Heart left ventricle (tissue), 13 donors: ENCODE data around the gene MTUS2.

Experiments
- POLR2A ChIP-seq, 2 donors: fragments of 450-650 bp; IDR thresholded peaks; one replicate each; pipeline ENCODE4 v1.6.1; 2017; ENCODE audit warnings: antibody characterized with exemption in 2 of 2, mild to moderate bottlenecking in 2 of 2, moderate library complexity in 2 of 2
- TF ChIP-seq, protein P1 (sequence below), 12 donors: fragments of 200-600 bp; sonication (generic) in 4 of 12; IDR thresholded peaks; one replicate each; pipeline versions ENCODE4 v1.5.0 to v1.8.0; 2018 to 2022; ENCODE audit warnings: antibody characterized with exemption in 12 of 12, mild to moderate bottlenecking in 5 of 12
- donor health status: ischemic (EF 13 %, LVEDD 7.1; RV severe dilation, severe dysfunction).
- donor health status: DM: no; HTN: yes; CAD: no.
- donor health status: DM: no; HTN: no; CAD: no.
- donor health status: ischemic (EF 25% LVEDD 6.9; RV normal size, moderate dysfunction).
- donor health status: ischemic (EF 25% LVEDD 5.7; RV mildly dilated, moderate dysfunction).
- donor health status: ischemic (EF 35%, LVEDD 5.7; RV mildly dilated, moderate dysfunction).
- donor health status: nonischemic (EF 11% LVEDD 7.7; RV severe dilation, severe dysfunction).
- donor health status: DM: yes; HTN: yes; CAD: no.
- donor health status: PGD.
- donor health status: ischemic (EF 29% LVEDD 5.4; RV normal size, mild dysfunction).
- donor health status: nonischemic (EF 23%, LVEDD 6.1; RV moderate dilation, normal function).

- TF ChIP-seq, protein P1, sequence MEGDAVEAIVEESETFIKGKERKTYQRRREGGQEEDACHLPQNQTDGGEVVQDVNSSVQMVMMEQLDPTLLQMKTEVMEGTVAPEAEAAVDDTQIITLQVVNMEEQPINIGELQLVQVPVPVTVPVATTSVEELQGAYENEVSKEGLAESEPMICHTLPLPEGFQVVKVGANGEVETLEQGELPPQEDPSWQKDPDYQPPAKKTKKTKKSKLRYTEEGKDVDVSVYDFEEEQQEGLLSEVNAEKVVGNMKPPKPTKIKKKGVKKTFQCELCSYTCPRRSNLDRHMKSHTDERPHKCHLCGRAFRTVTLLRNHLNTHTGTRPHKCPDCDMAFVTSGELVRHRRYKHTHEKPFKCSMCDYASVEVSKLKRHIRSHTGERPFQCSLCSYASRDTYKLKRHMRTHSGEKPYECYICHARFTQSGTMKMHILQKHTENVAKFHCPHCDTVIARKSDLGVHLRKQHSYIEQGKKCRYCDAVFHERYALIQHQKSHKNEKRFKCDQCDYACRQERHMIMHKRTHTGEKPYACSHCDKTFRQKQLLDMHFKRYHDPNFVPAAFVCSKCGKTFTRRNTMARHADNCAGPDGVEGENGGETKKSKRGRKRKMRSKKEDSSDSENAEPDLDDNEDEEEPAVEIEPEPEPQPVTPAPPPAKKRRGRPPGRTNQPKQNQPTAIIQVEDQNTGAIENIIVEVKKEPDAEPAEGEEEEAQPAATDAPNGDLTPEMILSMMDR (IDR thresholded peaks at IDR 0.05) = no peak
- no peak for TF ChIP-seq POLR2A (IDR thresholded peaks at IDR 0.05)
Measured at GRCh38 chr13:29319451-29319850, 499.3 kb downstream of the MTUS2 start.
